NCI-H1694 (cell line): ENCODE measurements around the gene BGLAP.

Experiments
- DNase-seq: peaks from one replicate; lab custom pipeline; 2025; lab: John Stamatoyannopoulos, UW

Gene BGLAP

GRCh38 chr1:156226782-156227181, 15.2 kb upstream of the BGLAP start:
- no peak for DNase-seq

- no peak for DNase-seq
Observed at GRCh38 chr1:156228501-156228900, 13.5 kb upstream of the BGLAP start.

GRCh38 chr1:156229809-156230472, 12.0 kb upstream of the BGLAP start:
- DNase-seq = no peak

GRCh38 chr1:156230473-156230837, 11.5 kb upstream of the BGLAP start:
- DNase-seq = no peak

- no peak for DNase-seq
Observed at GRCh38 chr1:156232201-156232894, 9.6 kb upstream of the BGLAP start.

GRCh38 chr1:156233426-156234127, 8.4 kb upstream of the BGLAP start:
- no peak for DNase-seq

- DNase-seq = no peak
Observed at GRCh38 chr1:156236164-156236563, 5.8 kb upstream of the BGLAP start.

GRCh38 chr1:156238248-156238647, 3.7 kb upstream of the BGLAP start:
- no peak for DNase-seq

- DNase-seq = no peak
Observed at GRCh38 chr1:156241311-156241811, 623 bp upstream of the BGLAP start.

GRCh38 chr1:156242738-156243137, 754 bp downstream of the BGLAP start:
- DNase-seq = no peak

- DNase-seq = no peak
Observed at GRCh38 chr1:156244126-156244525, 2.1 kb downstream of the BGLAP start.

- no peak for DNase-seq
Observed at GRCh38 chr1:156244712-156245111, 2.7 kb downstream of the BGLAP start.

- no peak for DNase-seq
Observed at GRCh38 chr1:156245451-156246232, 3.7 kb downstream of the BGLAP start.

- DNase-seq = no peak
Observed at GRCh38 chr1:156246241-156246780, 4.3 kb downstream of the BGLAP start.

- no peak for DNase-seq
Observed at GRCh38 chr1:156246781-156247459, 4.9 kb downstream of the BGLAP start.

- DNase-seq = no peak
Observed at GRCh38 chr1:156247460-156248322, 5.7 kb downstream of the BGLAP start, which contains the start of gene PAQR6. PAQR6 (minus strand) TSS chr1:156248056; CDS start chr1:156246731, 1,325 bp downstream.

- no peak for DNase-seq
Observed at GRCh38 chr1:156248323-156248683, 6.3 kb downstream of the BGLAP start.

GRCh38 chr1:156249593-156249992, 7.6 kb downstream of the BGLAP start:
- DNase-seq = no peak

- DNase-seq = no peak
Observed at GRCh38 chr1:156251527-156251926, 9.5 kb downstream of the BGLAP start.

GRCh38 chr1:156253634-156254033, 11.7 kb downstream of the BGLAP start:
- no peak for DNase-seq
